Fibroblast of the aortic adventitia (primary cell): ENCODE results near the gene DHRS2. TPM values are rescaled to one million over a fixed set of nuclear protein-coding genes. Genes with fewer than 3 reads are reported as not detected.

Source experiments
- DNase-seq: peaks from one replicate; pipeline ENCODE4 v3.0.0-alpha.2; 2010; ENCODE audit warnings: low read depth
- H3K4me3 ChIP-seq: 2 replicates; pipeline ENCODE4 v1.5.1; 2011; ENCODE audit warnings: low read depth, mild to moderate bottlenecking, control low read depth, low read length, moderate library complexity
- CTCF ChIP-seq: IDR thresholded peaks from 2 replicates; pipeline ENCODE4 v1.5.1; 2011; ENCODE audit warnings: mild to moderate bottlenecking, low read length, control low read depth, inconsistent platforms; ENCODE audit not compliant: insufficient read depth
- total RNA-seq: library from RNA; depleted of rRNA; stranded (reverse); fragments of >200 nt; gene quantifications from 2 replicates; pipeline ENCODE4 v1.2.3, GENCODE V29; 2012; ENCODE audit warnings: low replicate concordance

DHRS2 gene
- total RNA-seq, 1 donor, result not detected

GRCh38 chr14:23650506-23650905 lies 14.3 kb downstream of the DHRS2 start:
- no peak for DNase-seq
- no peak for TF ChIP-seq CTCF
- no peak overlapping the region for H3K4me3 ChIP-seq

- TF ChIP-seq CTCF, result no peak
- no peak overlapping the region for H3K4me3 ChIP-seq
- peak; percentile 25 for DNase-seq
Measured at GRCh38 chr14:23653051-23653450, 16.9 kb downstream of the DHRS2 start.

- DNase-seq, result no peak
- no peak for TF ChIP-seq CTCF
Measured at GRCh38 chr14:23654231-23654630, 18.1 kb downstream of the DHRS2 start.

GRCh38 chr14:23657959-23658470 lies 21.9 kb downstream of the DHRS2 start:
- no peak for TF ChIP-seq CTCF
- H3K4me3 ChIP-seq, result no peak overlapping the region
- DNase-seq, result no peak

More at GRCh38 chr14:23654231-23654630, 18.1 kb downstream of the DHRS2 start:
- no peak overlapping the region for H3K4me3 ChIP-seq

GRCh38 chr14:23660290-23661226 lies 24.4 kb downstream of the DHRS2 start:
- no peak for DNase-seq
- no peak for TF ChIP-seq CTCF
- H3K4me3 ChIP-seq, result no peak overlapping the region

GRCh38 chr14:23661542-23661941 lies 25.4 kb downstream of the DHRS2 start:
- DNase-seq, result no peak
- no peak overlapping the region for H3K4me3 ChIP-seq
- no peak for TF ChIP-seq CTCF

- no peak overlapping the region for H3K4me3 ChIP-seq
- TF ChIP-seq CTCF, result no peak
Measured at GRCh38 chr14:23663127-23663526, 27.0 kb downstream of the DHRS2 start.

More at GRCh38 chr14:23663127-23663526, 27.0 kb downstream of the DHRS2 start:
- no peak for DNase-seq
